HUES64 (cell line): ENCODE measurements around the gene ZIC1.

Experiments
- H3K27ac ChIP-seq: 2 replicates; pipeline ENCODE4 v1.7.0; 2013; ENCODE audit warnings: low read depth, low read length, inconsistent platforms
- H3K27me3 ChIP-seq: 2 replicates; pipeline ENCODE4 v1.6.1; 2013; ENCODE audit warnings: mild to moderate bottlenecking, low read length; ENCODE audit not compliant: insufficient read depth
- H3K36me3 ChIP-seq: 2 replicates; pipeline ENCODE4 v1.6.1; 2013; ENCODE audit warnings: mild to moderate bottlenecking, low read length; ENCODE audit not compliant: insufficient read depth
- H3K4me1 ChIP-seq: 2 replicates; pipeline ENCODE4 v1.6.1; 2013; ENCODE audit warnings: mild to moderate bottlenecking, low read length, moderate library complexity; ENCODE audit not compliant: insufficient read depth
- H3K4me3 ChIP-seq: 2 replicates; pipeline ENCODE4 v1.5.1; 2013; ENCODE audit warnings: mild to moderate bottlenecking, low read length, moderate library complexity
- H3K9ac ChIP-seq: 2 replicates; pipeline ENCODE4 v1.6.1; 2013; ENCODE audit warnings: mild to moderate bottlenecking, low read depth, low read length
- H3K9me3 ChIP-seq: 2 replicates; pipeline ENCODE4 v1.6.1; 2013; ENCODE audit warnings: low read depth, low read length; ENCODE audit not compliant: insufficient read depth
- WGBS: fragments of 150-250, 120-280 bp; methylation state at CpG from one replicate; pipeline ENCODE4 v1.1.7; 2013; ENCODE audit warnings: missing lambda C conversion rate; 5-methylcytosine and 5-hydroxymethylcytosine counted together

The ZIC1 gene

DNA sequence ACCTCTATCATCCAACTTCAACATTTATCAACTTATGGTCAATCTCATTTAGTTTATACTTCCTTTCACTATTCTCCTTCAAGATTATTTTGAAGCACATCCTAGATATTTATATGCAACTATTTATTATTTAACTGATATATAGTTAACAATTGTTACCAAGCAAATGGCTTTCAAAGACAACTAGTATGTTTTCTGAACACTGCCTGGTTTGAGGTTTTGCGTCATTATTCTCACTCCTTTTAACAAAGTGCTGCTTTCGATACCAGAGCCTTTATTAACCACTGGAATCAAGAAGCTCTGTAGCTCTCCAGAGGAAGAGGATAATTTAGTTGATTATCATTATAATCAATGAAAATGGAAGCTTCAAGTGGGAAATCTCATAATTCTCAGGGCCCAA is 19.6 kb downstream of the ZIC1 start:
- Histone ChIP-seq H3K27ac (no peak overlapping the region), H3K4me1 (peaks cover 6% of the 10 kb centered on the region; the same call in 1 of the 2 replicates), H3K36me3 (no peaks in the 10 kb centered on the region), H3K9ac (no peak overlapping the region), H3K4me3 (no peak overlapping the region), H3K27me3 (peaks cover 52% of the 10 kb centered on the region), H3K9me3 (no peaks in the 10 kb centered on the region)
- 100% methylated on average over 2 of the region's 2 CpGs for WGBS

DNA sequence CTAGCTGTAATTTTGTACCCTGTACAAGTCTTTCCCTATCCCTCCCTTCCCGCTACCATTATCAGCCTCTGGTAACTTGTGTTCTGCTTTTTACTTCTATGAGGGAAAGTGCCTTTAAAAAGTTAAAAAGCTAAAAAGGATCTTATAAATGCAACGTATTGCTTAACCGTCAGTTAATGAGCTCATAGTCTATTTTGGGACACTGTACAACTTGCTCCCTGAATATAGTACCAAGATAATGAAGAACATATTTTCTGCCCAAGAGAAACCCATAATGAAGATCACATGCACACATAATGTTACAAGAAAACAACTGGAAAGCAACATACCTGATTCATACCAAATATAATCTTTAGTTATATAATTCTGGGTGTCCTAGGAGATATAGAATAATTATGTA is 22.6 kb downstream of the ZIC1 start:
- Histone ChIP-seq H3K27me3 (peaks cover 22% of the 10 kb centered on the region), H3K27ac (no peak overlapping the region), H3K36me3 (no peaks in the 10 kb centered on the region), H3K9ac (no peak overlapping the region), H3K9me3 (no peaks in the 10 kb centered on the region), H3K4me1 (no peaks in the 10 kb centered on the region; the same call in 1 of the 2 replicates), H3K4me3 (no peak overlapping the region)
- WGBS: 98% methylated on average over 2 of the region's 3 CpGs

DNA sequence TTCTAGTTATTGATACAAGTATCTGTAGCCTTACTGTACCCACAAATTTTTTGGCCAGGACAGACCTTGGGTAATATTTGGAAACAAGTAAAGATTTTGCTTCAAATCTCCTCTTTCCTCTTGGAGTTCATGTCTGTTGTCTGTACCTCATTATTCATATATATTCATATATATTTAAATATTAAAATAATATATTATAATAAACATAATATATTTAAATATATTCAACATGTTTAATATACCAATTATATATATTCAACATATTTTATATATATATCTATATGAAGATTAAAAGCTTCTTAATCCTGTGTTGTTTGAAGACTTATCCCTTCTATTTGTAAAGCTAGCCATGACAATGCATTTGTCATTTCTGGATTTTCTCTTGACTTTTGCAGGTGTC is 38.1 kb downstream of the ZIC1 start:
- no peaks in the 10 kb centered on the region for H3K9me3 ChIP-seq
- no peaks in the 10 kb centered on the region for H3K36me3 ChIP-seq
- no peak overlapping the region for H3K4me3 ChIP-seq
- peaks cover 17% of the 10 kb centered on the region for H3K4me1 ChIP-seq
- no peak overlapping the region for H3K9ac ChIP-seq
- H3K27me3 ChIP-seq: no peaks in the 10 kb centered on the region
- no peak overlapping the region for H3K27ac ChIP-seq

DNA sequence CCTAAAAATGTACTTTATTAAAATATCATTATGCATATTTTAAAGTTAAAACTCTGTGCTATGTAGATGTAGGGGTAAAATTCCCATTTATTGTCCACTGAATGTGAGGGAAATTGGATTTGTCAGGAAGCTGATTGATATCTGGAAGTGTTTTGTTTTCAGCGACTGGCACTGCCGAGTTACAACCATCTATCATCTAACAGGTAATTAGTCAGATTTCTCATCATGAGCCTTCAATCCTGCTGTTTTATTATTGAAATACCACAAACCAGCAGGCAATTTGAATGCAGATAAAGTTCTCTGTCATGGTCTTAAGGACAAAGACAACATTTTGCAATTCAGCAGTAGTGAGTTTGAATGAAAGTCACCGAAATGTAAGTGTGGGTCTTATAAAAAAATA is 40.5 kb downstream of the ZIC1 start:
- H3K9me3 ChIP-seq: no peaks in the 10 kb centered on the region
- no peaks in the 10 kb centered on the region for H3K27me3 ChIP-seq
- no peak overlapping the region for H3K9ac ChIP-seq
- no peaks in the 10 kb centered on the region for H3K36me3 ChIP-seq
- WGBS: 0% methylated on average over 2 of the region's 3 CpGs
- peaks cover 17% of the 10 kb centered on the region for H3K4me1 ChIP-seq
- H3K4me3 ChIP-seq: no peak overlapping the region; the same call in 1 of the 2 replicates
- H3K27ac ChIP-seq: peak overlapping the region; percentile 19; the same call in 1 of the 2 replicates

DNA sequence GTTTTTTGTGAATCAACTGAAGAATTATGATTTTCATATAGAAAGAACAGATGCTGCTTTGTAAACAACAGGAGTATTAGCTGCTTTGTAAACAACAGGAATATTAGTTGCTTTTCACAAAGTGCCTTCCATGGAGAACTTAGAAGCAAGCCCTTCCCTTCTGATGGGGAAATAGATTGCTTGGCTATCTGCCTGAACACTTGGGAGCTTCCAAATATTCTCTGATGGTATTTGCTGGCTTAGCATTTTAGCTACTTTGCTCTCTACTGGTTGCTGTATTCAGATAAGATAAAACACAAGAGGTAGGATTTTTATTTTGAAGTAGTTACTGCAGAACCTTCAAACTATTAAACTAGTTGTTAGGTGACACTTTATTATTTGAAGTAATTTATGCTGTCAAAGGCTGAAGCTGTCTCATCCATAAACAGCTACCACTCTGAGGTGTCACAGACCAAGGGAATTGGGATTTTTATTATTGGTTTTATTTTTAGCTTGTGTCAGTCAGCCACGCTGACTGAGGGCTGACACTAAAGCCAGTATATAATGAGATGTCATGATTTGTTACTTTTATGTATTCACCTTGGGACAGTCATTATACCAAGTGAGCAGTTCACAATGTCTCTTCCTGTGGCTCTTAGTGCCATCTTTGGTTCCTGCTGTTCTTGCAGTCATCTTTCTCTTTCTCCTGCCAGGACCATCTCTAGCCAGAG is 50.0 kb downstream of the ZIC1 start:
- H3K9me3 ChIP-seq: no peaks in the 10 kb centered on the region
- no peak overlapping the region for H3K4me3 ChIP-seq
- H3K4me1 ChIP-seq: no peaks in the 10 kb centered on the region
- WGBS: 94% methylated on average over 1 of the region's 1 CpG
- H3K27ac ChIP-seq: no peak overlapping the region
- no peaks in the 10 kb centered on the region for H3K36me3 ChIP-seq
- no peak overlapping the region for H3K9ac ChIP-seq
- no peaks in the 10 kb centered on the region for H3K27me3 ChIP-seq

DNA sequence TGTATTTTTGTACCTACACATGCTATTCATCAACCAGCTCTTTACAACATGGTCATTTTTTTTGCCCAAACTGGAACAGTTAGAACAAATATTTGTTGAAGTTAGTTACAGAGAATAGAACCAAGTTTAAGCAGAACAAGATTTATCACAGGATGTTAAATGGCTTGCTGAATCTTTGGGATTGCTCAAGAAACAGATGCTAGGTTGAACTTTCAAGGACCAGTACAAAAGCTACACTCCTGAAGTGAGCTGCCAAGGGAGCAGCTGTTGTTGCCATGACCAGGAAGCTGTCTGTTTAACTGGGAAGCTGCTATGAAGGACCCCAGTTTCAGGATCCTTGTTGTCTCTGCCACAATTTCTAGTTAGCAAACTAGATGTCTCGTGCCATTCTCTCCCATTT is 53.7 kb downstream of the ZIC1 start:
- Histone ChIP-seq H3K4me1 (no peaks in the 10 kb centered on the region), H3K36me3 (no peaks in the 10 kb centered on the region), H3K27me3 (no peaks in the 10 kb centered on the region), H3K9ac (no peak overlapping the region), H3K9me3 (no peaks in the 10 kb centered on the region), H3K4me3 (no peak overlapping the region), H3K27ac (no peak overlapping the region)
- WGBS: 89% methylated on average over 1 of the region's 1 CpG
